Activated CD4-positive, alpha-beta T cell treated with anti-CD3 and anti-CD28 coated beads, Interleukin-2, amount 50 U/mL, for 24 hours (primary cell): ENCODE data around the gene TMPRSS13.
"Not testable (repeated sequence)": the region's sequence is repeated elsewhere in the genome, so short reads cannot be mapped to it uniquely, and the experiment has no call there.

Experiments used
- DNase-seq, 2 donors: peaks; one replicate each; pipeline ENCODE4 v3.0.0-alpha.2; 2020; ENCODE audit warnings: low read depth in 1 of 2, low spot score in 1 of 2

TMPRSS13 gene

GRCh38 chr11:117929142-117929915 is at the start of gene TMPRSS13:
TMPRSS13 (minus strand) TSS chr11:117929402; CDS start chr11:117929307, 95 bp downstream.
- DNase-seq, result no peak

GRCh38 chr11:117978991-117979390 is 49.8 kb upstream of the TMPRSS13 start:
- no peak for DNase-seq

GRCh38 chr11:117978291-117978910 is 49.2 kb upstream of the TMPRSS13 start:
- DNase-seq, result not testable (repeated sequence)

DNA sequence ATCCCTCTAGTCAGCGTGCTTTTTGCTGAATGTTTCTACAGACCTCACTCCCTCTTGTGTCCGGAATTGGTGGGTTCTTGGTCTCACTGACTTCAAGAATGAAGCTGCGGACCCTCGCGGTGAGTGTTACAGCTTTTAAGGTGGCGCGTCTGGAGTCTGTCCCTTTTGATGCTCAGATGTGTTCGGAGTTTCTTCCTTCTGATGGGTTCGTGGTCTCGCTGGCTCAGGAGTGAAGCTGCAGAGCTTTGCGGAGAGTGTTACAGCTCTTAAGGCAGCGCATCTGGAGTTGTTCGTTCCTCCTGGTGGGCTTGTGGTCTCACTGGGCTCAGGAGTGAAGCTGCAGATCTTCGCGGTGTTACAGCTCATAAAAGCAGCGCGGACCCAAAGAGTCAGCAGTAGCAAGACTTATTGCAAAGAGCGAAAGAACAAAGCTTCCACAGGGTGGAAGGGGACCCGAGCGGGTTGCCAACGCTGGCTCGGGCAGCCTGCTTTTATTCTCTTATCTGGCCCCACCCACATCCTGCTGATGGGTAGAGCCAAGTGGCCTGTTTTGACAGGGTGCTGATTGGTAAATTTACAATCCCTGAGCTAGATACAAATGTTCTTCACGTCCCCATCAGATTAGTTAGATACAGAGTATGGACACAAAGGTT is 48.5 kb upstream of the TMPRSS13 start:
- DNase-seq, result not testable (repeated sequence)

DNA sequence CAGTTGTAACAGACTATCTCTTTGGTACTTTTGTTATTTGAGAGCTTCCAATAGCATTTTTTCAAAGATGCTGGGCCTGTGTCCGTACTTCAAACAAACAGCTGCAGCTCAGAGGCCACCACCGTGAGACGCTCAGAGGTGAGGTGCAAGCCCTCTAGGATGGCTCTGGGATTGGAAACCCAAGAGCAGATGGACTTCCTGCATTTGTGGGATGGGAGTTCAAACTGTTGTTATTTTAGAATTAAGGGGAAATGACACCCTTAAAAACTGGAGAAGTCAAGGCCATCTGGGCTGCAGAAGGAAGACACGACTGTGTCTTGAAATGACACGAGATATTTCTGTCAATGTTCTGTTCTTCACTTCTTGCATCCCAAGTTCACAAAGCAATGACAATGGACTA is 47.8 kb upstream of the TMPRSS13 start:
- DNase-seq, result no peak

GRCh38 chr11:117976445-117976844 is 47.2 kb upstream of the TMPRSS13 start:
- no peak for DNase-seq

DNA sequence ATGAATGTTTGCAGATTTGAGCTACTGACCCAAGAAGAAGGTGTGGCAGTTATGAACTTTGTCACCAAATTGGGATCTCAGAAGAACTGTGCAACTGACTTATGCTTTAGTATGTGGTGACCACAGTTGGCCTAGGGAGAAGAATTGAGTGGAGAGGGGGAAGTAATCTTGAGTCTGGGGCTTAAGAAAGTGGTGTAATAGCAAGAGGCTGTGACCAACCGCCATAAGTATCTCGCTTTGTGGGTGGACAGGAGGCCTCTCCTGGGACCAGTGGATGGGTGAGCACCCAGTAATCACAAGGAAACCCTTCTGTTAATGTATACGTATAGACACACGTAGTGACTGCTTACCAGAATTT is 44.3 kb upstream of the TMPRSS13 start:
- DNase-seq, result no peak

- no peak for DNase-seq
These were observed 43.7 kb upstream of the TMPRSS13 start for GRCh38 chr11:117972629-117973502.

DNA sequence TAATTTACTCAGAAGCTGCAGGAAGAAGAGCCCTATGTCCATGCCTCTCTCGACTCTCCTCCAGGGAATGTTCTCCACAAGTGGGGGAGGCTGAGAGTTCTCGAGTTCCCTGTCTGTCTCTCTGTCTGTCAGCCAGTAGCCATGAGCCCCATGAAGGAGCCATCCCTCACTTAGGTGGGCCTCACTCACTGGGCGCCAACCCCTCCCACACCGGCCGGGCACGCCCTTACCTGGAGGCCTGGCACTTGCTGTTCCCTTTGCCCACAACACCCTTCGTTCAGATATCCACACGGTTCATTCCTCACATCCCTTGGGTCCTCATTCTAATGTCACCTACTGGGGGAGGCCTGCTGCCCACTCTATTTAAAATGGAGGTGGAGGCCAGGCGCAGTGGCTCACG is 42.8 kb upstream of the TMPRSS13 start:
- no peak for DNase-seq

- DNase-seq, result no peak
These were observed 41.3 kb upstream of the TMPRSS13 start for GRCh38 chr11:117970400-117971024.

DNA sequence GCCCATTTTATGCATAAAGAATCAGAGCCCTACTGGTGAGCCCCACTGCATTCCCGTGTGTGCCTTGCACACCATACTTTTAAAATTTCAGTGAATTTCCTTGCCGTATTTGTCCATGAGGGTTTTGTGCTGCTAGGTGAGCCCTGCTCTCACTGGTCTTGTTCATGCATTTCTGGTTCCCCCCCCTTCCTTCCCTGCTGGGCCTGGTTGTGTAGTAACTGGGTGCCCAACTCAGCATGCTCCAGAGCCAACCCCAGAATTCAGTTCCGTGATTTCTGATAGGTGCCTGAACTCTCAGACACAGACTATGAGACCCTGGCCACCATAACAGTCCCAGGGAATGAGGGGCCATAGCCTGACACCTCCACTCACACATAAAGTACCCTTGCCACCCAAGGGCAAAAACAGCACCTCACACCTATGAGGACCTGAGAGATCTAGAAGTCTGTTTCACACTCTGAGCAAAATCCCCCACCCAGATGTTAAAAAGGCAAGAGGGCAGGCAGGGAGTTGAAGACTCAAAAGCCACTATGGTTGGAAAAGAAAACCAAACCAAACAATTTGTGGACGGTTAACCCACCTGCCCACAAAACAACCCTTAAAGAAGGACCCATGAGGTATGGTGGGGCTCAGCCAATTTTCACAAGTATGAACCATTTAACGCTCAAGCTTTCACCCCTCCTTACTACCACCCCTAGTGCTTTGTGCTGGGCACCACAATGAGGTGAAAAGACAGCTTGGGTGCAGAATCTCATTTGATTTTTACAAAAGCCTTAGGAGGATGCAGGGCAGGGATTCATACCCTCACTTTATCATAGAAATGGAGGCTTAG is 40.2 kb upstream of the TMPRSS13 start:
- DNase-seq, result no peak

DNA sequence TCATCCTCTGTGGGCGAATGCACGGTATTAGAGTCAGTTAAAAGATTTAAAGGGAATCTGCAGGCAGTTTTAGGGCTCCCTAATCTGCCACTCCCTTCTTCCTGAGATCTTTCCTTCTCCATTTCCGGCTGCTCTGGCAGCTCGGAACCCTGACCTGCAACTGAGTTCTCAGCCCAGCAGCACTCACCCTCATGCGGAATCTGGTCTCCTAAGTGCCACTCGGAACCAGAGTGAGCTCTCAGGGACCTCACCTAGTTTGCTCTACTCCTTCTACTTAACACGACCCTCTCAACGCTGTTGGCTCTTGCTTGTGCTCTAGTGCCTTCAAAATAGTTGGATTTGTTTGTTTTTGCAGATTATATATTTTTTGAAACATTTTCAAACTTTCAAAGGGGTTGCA is 37.7 kb upstream of the TMPRSS13 start:
- no peak for DNase-seq

- no peak for DNase-seq
These were observed 33.6 kb upstream of the TMPRSS13 start for GRCh38 chr11:117962826-117963225.

DNA sequence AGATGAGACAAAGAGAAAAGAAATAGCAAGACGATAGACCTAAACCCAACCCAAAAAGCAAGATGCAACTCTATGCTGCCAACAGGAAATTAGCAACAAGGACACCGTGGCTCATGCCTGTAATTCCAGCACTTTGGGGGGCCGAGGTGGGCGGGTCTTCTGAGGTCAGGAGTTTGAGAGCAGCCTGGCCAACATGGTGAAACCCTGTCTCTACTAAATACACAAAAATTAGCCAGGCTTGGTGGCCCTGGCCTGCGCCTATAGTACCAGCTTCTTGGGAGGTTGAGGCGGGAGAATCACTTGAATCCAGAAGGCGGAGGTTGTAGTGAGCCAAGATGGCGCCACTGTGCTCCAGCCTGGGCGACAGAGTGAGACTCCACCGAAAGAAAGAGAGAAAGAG is 32.7 kb upstream of the TMPRSS13 start:
- DNase-seq, result no peak

- DNase-seq, result no peak
These were observed 31.2 kb upstream of the TMPRSS13 start for GRCh38 chr11:117960406-117960805.

GRCh38 chr11:117959438-117960149 is 30.4 kb upstream of the TMPRSS13 start:
- no peak for DNase-seq

DNA sequence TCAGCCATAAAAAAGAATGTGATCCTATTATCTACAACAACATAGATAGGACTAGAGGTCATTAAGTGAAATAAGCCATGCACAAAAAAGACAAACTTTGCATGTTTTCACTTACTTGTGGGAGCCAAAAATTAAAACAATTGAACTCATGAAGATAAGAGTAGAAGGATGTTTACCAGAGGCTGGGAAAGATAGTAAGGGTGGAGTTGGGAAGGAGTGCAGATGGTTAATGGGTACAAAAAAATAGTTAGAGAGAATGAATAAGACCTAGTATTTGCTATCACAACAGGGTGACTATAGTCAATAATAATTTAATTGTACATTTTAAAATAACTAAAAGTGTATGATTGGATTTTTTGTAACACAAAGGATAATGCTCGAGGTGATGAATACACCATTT is 29.7 kb upstream of the TMPRSS13 start:
- no peak for DNase-seq

DNA sequence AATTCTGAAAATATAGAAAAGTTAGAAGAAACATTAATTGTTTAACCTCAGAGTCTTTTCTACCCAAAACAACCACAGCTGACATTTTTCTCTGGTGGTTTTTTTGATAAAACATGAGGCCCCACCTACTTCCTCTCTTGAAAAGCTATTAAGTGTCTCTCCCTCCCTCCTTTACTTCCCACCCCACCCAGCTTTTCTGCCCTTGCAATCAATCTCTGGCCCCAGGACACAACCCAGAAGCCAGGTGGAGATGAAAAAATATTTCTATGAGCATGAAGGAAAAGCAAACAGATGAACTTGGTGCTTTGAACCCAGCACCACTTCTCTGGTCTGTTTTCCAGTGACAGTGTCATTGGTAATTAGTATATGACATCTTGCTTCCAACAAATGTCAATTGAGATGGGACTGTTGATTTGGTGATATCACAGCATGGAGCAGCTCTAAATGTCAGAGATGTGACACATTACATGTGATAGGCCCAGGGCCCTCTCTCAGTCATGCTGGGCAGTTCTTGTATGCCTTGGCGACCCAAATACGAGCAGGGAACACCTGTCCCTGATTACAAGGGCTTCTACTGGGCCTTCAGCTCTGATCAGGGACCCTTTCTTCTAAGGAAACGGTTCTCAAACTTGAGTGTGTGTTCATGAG is 23.9 kb upstream of the TMPRSS13 start:
- no peak for DNase-seq
